BLaER1 (cell line): Measurements from ENCODE around the gene LCN12.

Experiments
- H3K27ac ChIP-seq: shearing (Covaris generic); formaldehyde crosslinking; 2 replicates; pipeline ENCODE4 v1.8.1; 2022
- H3K27me3 ChIP-seq: shearing (Covaris generic); formaldehyde crosslinking; 2 replicates; pipeline ENCODE4 v1.8.1; 2022
- H3K36me3 ChIP-seq: shearing (Covaris generic); formaldehyde crosslinking; 2 replicates; pipeline ENCODE4 v1.8.1; 2022
- H3K4me1 ChIP-seq: shearing (Covaris generic); formaldehyde crosslinking; 2 replicates; pipeline ENCODE4 v1.8.1; 2022
- H3K4me2 ChIP-seq: shearing (Covaris generic); formaldehyde crosslinking; 2 replicates; pipeline ENCODE4 v1.8.1; 2022
- H3K4me3 ChIP-seq: shearing (Covaris generic); formaldehyde crosslinking; 2 replicates; pipeline ENCODE4 v1.8.1; 2022
- H3K9ac ChIP-seq: shearing (Covaris generic); formaldehyde crosslinking; 2 replicates; pipeline ENCODE4 v1.8.1; 2022
- H3K9me3 ChIP-seq: shearing (Covaris generic); formaldehyde crosslinking; 2 replicates; pipeline ENCODE4 v1.8.1; 2022
- H4K20me1 ChIP-seq: shearing (Covaris generic); formaldehyde crosslinking; 2 replicates; pipeline ENCODE4 v1.8.1; 2022
- Cebpa-rat ChIP-seq: shearing (Covaris generic); IDR thresholded peaks from 2 replicates; pipeline ENCODE4 v1.8.1; 2022

LCN12 gene

DNA sequence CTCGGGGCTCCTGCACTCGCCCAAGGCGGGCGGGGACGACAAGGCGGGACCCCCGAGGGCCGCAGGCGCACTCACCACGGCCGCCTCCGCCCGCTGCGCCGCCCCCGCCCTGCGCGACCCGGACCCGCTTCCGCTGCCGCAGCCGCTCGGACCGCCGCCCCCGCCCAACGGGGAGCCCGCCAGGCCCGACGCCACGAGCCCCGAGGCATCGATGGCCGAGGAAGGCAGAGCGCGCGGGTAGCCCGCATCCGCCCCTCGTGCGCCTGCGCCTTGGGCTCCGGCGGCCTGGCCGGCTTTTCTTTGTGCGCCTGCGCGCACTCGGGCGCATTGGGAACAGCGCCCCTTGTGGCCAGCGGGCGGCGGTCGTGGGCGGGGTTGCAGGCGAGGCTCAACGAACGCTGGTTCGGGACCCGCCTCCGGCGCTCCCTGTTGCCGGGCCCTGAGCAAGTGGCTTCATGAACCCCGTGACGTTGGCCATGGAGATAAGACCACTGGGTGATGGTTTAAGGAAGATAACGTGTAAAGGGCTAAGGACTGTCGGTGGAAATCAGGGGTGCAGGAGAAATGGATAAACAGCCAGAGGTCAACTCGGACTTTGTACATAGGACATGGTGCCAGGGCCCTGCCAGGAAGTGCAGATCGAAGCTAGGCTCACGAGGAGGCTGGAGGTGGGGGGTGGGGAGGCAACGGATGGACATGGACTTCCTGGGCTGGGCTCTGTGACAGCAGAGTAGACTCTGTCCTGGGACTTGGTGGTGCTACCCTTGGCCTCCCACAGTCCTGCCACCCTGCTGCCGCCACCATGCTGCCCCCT is 7.3 kb upstream of the LCN12 start, which contains the start of the genes C8G and FBXW5:
Gene C8G, plus strand, starts transcription at position 725 of the 814 bp plus-strand sequence. Its CDS starts 78 bp downstream, at position 803.
Gene FBXW5, minus strand, starts transcription at position 220 of the 814 bp plus-strand sequence. CDS start 655 bp downstream, outside the sequence.
- Histone ChIP-seq H3K36me3 (peaks cover 33% of the 10 kb centered on the region), H3K4me1 (peaks cover 47% of the 10 kb centered on the region), H3K9me3 (no peaks in the 10 kb centered on the region), H3K27me3 (no peaks in the 10 kb centered on the region), H3K4me3 (peak within 1 kb of the TSS; percentile 99), H3K27ac (peak within 1 kb of the TSS; percentile 95), H3K9ac (peak within 1 kb of the TSS; percentile 96), H4K20me1 (peaks cover 46% of the 10 kb centered on the region), H3K4me2 (peak within 1 kb of the TSS; percentile 99)
- TF ChIP-seq Cebpa-rat, result no peak

- H3K4me2 ChIP-seq, result peak overlapping the region; percentile 66
- no peak overlapping the region for H3K9ac ChIP-seq
These were observed 6.5 kb upstream of the LCN12 start for GRCh38 chr9:136945333-136946227.

GRCh38 chr9:136946228-136947027 is 5.6 kb upstream of the LCN12 start:
- TF ChIP-seq Cebpa-rat, result no peak
- H3K27me3 ChIP-seq, result no peaks in the 10 kb centered on the region
- H3K4me3 ChIP-seq, result no peak overlapping the region
- no peak overlapping the region for H3K27ac ChIP-seq
- H3K9me3 ChIP-seq, result no peaks in the 10 kb centered on the region
- peak overlapping the region; percentile 34; the same call in 1 of the 2 replicates for H3K9ac ChIP-seq
- H3K4me1 ChIP-seq, result peaks cover 55% of the 10 kb centered on the region
- no peak overlapping the region for H3K4me2 ChIP-seq
- H3K36me3 ChIP-seq, result peaks cover 16% of the 10 kb centered on the region
- H4K20me1 ChIP-seq, result peaks cover 29% of the 10 kb centered on the region

More at GRCh38 chr9:136945333-136946227, 6.5 kb upstream of the LCN12 start:
- Histone ChIP-seq H4K20me1 (peaks cover 38% of the 10 kb centered on the region), H3K4me1 (peaks cover 51% of the 10 kb centered on the region), H3K9me3 (no peaks in the 10 kb centered on the region), H3K4me3 (no peak overlapping the region), H3K27ac (peak overlapping the region; percentile 51; the same call in 1 of the 2 replicates), H3K36me3 (peaks cover 24% of the 10 kb centered on the region), H3K27me3 (no peaks in the 10 kb centered on the region)
- no peak for TF ChIP-seq Cebpa-rat

DNA sequence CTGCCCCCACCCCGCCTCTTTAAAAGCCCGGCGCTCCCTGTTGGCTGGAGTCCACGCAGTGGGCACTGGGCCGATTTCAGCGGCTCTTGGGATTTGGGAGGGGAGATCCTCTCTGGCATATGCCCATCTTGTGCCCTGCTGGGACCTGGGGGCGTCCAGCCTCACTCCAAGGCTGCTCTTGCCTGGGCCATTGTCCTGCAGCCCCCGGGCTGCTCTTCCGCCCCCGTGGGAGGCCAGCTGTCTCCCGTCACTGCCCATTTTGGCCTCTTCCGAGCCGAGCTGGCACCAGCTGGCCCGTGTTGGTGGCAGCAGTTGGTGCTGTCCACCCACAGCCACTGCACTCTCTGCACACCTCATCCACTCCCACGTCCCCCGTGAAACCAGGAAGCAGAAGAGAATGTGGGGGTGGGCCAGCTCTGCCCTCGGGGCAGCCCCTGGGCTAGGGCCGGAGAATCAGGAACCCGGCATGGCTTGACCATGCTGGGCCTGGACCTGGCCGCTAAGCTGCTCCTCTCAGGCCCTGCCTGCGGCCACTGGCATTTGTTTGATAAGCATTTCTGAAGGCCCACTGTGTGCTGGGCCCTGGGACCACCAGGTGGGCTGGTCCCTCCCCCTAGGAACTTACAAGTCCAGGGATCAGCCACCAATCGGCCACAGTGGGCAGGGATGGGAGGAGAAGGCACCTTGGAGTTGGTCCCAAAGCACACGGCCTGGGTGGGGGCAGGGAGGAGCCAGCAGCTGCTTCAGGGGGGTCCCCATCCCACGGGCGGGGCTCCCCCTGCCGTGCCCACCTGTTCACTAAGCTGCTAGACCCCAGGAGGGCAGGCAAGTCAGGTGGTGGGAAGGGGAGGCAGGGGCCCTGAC is 4.8 kb upstream of the LCN12 start:
- Histone ChIP-seq H4K20me1 (peaks cover 21% of the 10 kb centered on the region), H3K36me3 (peaks cover 7% of the 10 kb centered on the region), H3K9ac (peak overlapping the region; percentile 34; the same call in 1 of the 2 replicates), H3K27ac (peak overlapping the region; percentile 19), H3K4me1 (peaks cover 55% of the 10 kb centered on the region), H3K4me3 (no peak overlapping the region), H3K27me3 (no peaks in the 10 kb centered on the region), H3K9me3 (no peaks in the 10 kb centered on the region), H3K4me2 (no peak overlapping the region)
- no peak for TF ChIP-seq Cebpa-rat

- Histone ChIP-seq H3K27me3 (no peaks in the 10 kb centered on the region), H3K9me3 (no peaks in the 10 kb centered on the region), H3K4me3 (no peak overlapping the region), H3K4me1 (peaks cover 52% of the 10 kb centered on the region), H3K4me2 (no peak overlapping the region), H3K36me3 (no peaks in the 10 kb centered on the region), H3K27ac (peak overlapping the region; percentile 19; the same call in 1 of the 2 replicates), H3K9ac (no peak overlapping the region), H4K20me1 (peaks cover 13% of the 10 kb centered on the region)
- TF ChIP-seq Cebpa-rat, result no peak
These were observed 4.0 kb upstream of the LCN12 start for GRCh38 chr9:136947955-136948510.

GRCh38 chr9:136949239-136949816 is 2.7 kb upstream of the LCN12 start:
- Histone ChIP-seq H3K27ac (peak overlapping the region; percentile 89), H3K4me2 (peak overlapping the region; percentile 81), H3K27me3 (no peaks in the 10 kb centered on the region), H3K36me3 (no peaks in the 10 kb centered on the region), H3K9me3 (no peaks in the 10 kb centered on the region), H3K4me3 (peak overlapping the region; percentile 71), H3K9ac (peak overlapping the region; percentile 83), H4K20me1 (peaks cover under 1% of the 10 kb centered on the region; the same call in 1 of the 2 replicates), H3K4me1 (peaks cover 45% of the 10 kb centered on the region)
- no peak for TF ChIP-seq Cebpa-rat

GRCh38 chr9:136949817-136950655 is 2.0 kb upstream of the LCN12 start:
- no peaks in the 10 kb centered on the region for H3K36me3 ChIP-seq
- no peaks in the 10 kb centered on the region for H4K20me1 ChIP-seq
- peak overlapping the region; percentile 71 for H3K4me3 ChIP-seq
- peak overlapping the region; percentile 89 for H3K27ac ChIP-seq
- H3K9ac ChIP-seq, result peak overlapping the region; percentile 83
- peak overlapping the region; percentile 81 for H3K4me2 ChIP-seq
- H3K9me3 ChIP-seq, result no peaks in the 10 kb centered on the region
- no peaks in the 10 kb centered on the region for H3K27me3 ChIP-seq
- TF ChIP-seq Cebpa-rat, result no peak
- peaks cover 41% of the 10 kb centered on the region for H3K4me1 ChIP-seq
